GM12878 (cell line): Measurements from ENCODE around the gene MYO10. TPM values are rescaled to one million over a fixed set of nuclear protein-coding genes. Genes with fewer than 3 reads are reported as not detected.

Experiments used
- ATAC-seq: fragments of 200-7000 bp; cut with Tn5 transposase; 3 replicates; pipeline ENCODE4 v1.9.1; 2020; ENCODE audit warnings: mild to moderate bottlenecking, moderate library complexity
- BruUV-seq: library from RNA; stranded (reverse); fragments of 400-500 nt; replicated peaks from 2 replicates; lab custom pipeline; 2021; lab: Mats Ljungman, UMichigan
- CTCF ChIA-PET: fragments of 300-600 bp; sonication (Branson Sonifier 250); formaldehyde crosslinking; extraction: SDS; loops from one replicate; lab custom pipeline; 2021; ENCODE audit warnings: inconsistent platforms; lab: Yijun Ruan, JAX
- POLR2A ChIA-PET: fragments of 350-600 bp; formaldehyde crosslinking; extraction: SDS; loops from one replicate; lab custom pipeline; 2021; ENCODE audit warnings: inconsistent platforms; lab: Charles Lee
- RAD21 ChIA-PET: fragments of 300-600 bp; sonication (Branson Sonifier 250); formaldehyde crosslinking; loops from one replicate; lab custom pipeline; 2023; ENCODE audit warnings: antibody characterized with exemption; ENCODE audit not compliant: unreplicated experiment; lab: Charles Lee
- SMC1A ChIA-PET: fragments of 300-600 bp; sonication (Branson Sonifier 250); formaldehyde crosslinking; loops from one replicate; lab custom pipeline; 2023; ENCODE audit not compliant: unreplicated experiment, uncharacterized antibody; lab: Charles Lee
- DNase-seq: peaks from one replicate; pipeline ENCODE4 v3.0.0-alpha.2; 2011; ENCODE audit warnings: low read depth, low spot score
- FAIRE-seq: peaks from 3 replicates; lab custom pipeline; 2011; peaks lifted over from hg19 to GRCh38; lab: Jason Lieb, UNC
- H2AFZ ChIP-seq: 2 replicates; pipeline ENCODE4 v1.6.0; 2011; ENCODE audit warnings: low read depth, low read length, control low read depth; ENCODE audit not compliant: control insufficient read depth
- H3K27ac ChIP-seq: 2 replicates; pipeline ENCODE4 v1.5.1; 2011; ENCODE audit warnings: control low read depth; ENCODE audit not compliant: control insufficient read depth, insufficient read depth
- H3K27me3 ChIP-seq, 2 experiments: replicated peaks in 1 of 2; 2 replicates each; pipeline versions ENCODE4 v1.6.0 to v1.6.1; 2011; ENCODE audit warnings: low read length in 1 of 2; ENCODE audit not compliant: control insufficient read depth in 2 of 2, insufficient read depth in 2 of 2
- H3K36me3 ChIP-seq, 2 experiments: 2 replicates each; pipeline ENCODE4 v1.5.1; 2011; ENCODE audit warnings: low read length in 1 of 2; ENCODE audit not compliant: control insufficient read depth in 2 of 2, insufficient read depth in 2 of 2
- H3K4me1 ChIP-seq: 2 replicates; pipeline ENCODE4 v1.6.1; 2011; ENCODE audit warnings: mild to moderate bottlenecking, low read length, moderate library complexity, mixed read lengths; ENCODE audit not compliant: control insufficient read depth, insufficient read depth
- H3K4me2 ChIP-seq: 2 replicates; pipeline ENCODE4 v1.6.0; 2011; ENCODE audit warnings: control low read depth; ENCODE audit not compliant: control insufficient read depth, insufficient read depth
- H3K4me3 ChIP-seq: fragments of 200-600 bp; sonication (generic); 2 replicates; pipeline ENCODE4 v1.5.1; 2016
- H3K79me2 ChIP-seq: 2 replicates; pipeline ENCODE4 v1.6.0; 2011; ENCODE audit warnings: low read length; ENCODE audit not compliant: control insufficient read depth, insufficient read depth
- H3K9ac ChIP-seq: 2 replicates; pipeline ENCODE4 v1.8.0; 2011; ENCODE audit warnings: low read length, control low read depth, mixed read lengths; ENCODE audit not compliant: control insufficient read depth, insufficient read depth
- H3K9me3 ChIP-seq: replicated peaks from 3 replicates; pipeline ENCODE4 v1.5.1; 2011; ENCODE audit warnings: mild to moderate bottlenecking, low read length; ENCODE audit not compliant: control insufficient read depth, insufficient read depth
- H4K20me1 ChIP-seq: 2 replicates; pipeline ENCODE4 v1.6.0; 2011; ENCODE audit not compliant: control insufficient read depth, insufficient read depth
- CTCF ChIP-seq, 3 experiments: IDR thresholded peaks in 2 of 3; conservative IDR thresholded peaks in 1 of 3; 2 replicates each; pipeline ENCODE4 v1.5.1; 2011; ENCODE audit warnings: low read depth in 3 of 3, low read length in 3 of 3, mild to moderate bottlenecking in 3 of 3, control low read depth in 2 of 3, moderate library complexity in 2 of 3, inconsistent platforms in 1 of 3, mixed read lengths in 1 of 3; ENCODE audit not compliant: control insufficient read depth in 2 of 3, insufficient read depth in 1 of 3; ENCODE audit errors: extremely low read depth in 1 of 3
- CUX1 ChIP-seq: IDR thresholded peaks from 2 replicates; pipeline ENCODE4 v1.6.1; 2012; ENCODE audit warnings: improper control_type of control experiment, low read depth, low read length; ENCODE audit not compliant: insufficient replicate concordance
- E4F1 ChIP-seq: fragments of 450-650 bp; IDR thresholded peaks from 2 replicates; pipeline ENCODE4 v1.6.1; 2018; ENCODE audit warnings: borderline replicate concordance, mild to moderate bottlenecking; ENCODE audit not compliant: partially characterized antibody
- IRF4 ChIP-seq: IDR thresholded peaks from 2 replicates; pipeline ENCODE4 v1.6.1; 2011; ENCODE audit warnings: low read depth, low read length
- KAT2A ChIP-seq: conservative IDR thresholded peaks from 2 replicates; pipeline ENCODE4 v1.6.1; 2011; ENCODE audit warnings: low read depth, low read length; ENCODE audit not compliant: control insufficient read depth
- LARP7 ChIP-seq: fragments of 450-650 bp; IDR thresholded peaks from 2 replicates; pipeline ENCODE4 v1.6.1; 2017; ENCODE audit warnings: mild to moderate bottlenecking
- MYC ChIP-seq: IDR thresholded peaks from 2 replicates; pipeline ENCODE4 v1.6.1; 2011; ENCODE audit warnings: mild to moderate bottlenecking, low read length, moderate library complexity, inconsistent platforms; ENCODE audit not compliant: insufficient read depth, insufficient replicate concordance, insufficient read length, severe bottlenecking
- NR2C2 ChIP-seq: IDR thresholded peaks from 2 replicates; pipeline ENCODE4 v1.6.1; 2011; ENCODE audit warnings: borderline replicate concordance, low read depth; ENCODE audit not compliant: control insufficient read depth, insufficient read length
- POLR2A ChIP-seq: IDR thresholded peaks from 2 replicates; pipeline ENCODE4 v1.6.1; 2011; ENCODE audit warnings: low read depth, mild to moderate bottlenecking, low read length
- YY1 ChIP-seq: IDR thresholded peaks from 2 replicates; pipeline ENCODE4 v1.6.1; 2011; ENCODE audit warnings: low read depth, mild to moderate bottlenecking, low read length
- WGBS: methylation state at CpG from one replicate; pipeline ENCODE4 v1.1.6; 2016; ENCODE audit warnings: low lambda C conversion rate; ENCODE audit not compliant: insufficient replicate concordance, insufficient coverage; ENCODE audit errors: missing lambda C conversion rate; 5-methylcytosine and 5-hydroxymethylcytosine counted together
- in situ Hi-C: fragments of 300-500 bp; cut with MboI; formaldehyde crosslinking; loops from 9 replicates; pipeline ENCODE4 v1.14.3; 2018; ENCODE audit warnings: mixed read lengths
- intact Hi-C: fragments of 100-400 bp; cut with micrococcal nuclease; formaldehyde crosslinking; loops from one replicate; pipeline ENCODE4 v1.14.2; 2022; ENCODE audit not compliant: unreplicated experiment
- polyA plus RNA-seq, 11 experiments: library from polyadenylated mRNA; depleted of rRNA in 4 of 11; unstranded in 6 of 11; stranded (reverse) in 5 of 11; fragments of >200 nt; fragmentation: Nextera tagmentation in 4 of 11; fragmentation: Illumina TruSeq in 1 of 11; extraction: Ambion mirVana in 4 of 11; extraction: Trizol in 1 of 11; gene quantifications; 1 replicate in 1 of 11; 2 replicates in 10 of 11; pipeline versions ENCODE4 v1.2.1 to v1.2.3, GENCODE V29; 2011 to 2016; ENCODE audit warnings: inconsistent platforms in 2 of 11, missing spikeins in 2 of 11, low read depth in 1 of 11
- total RNA-seq, 4 experiments: library from RNA; depleted of rRNA in 3 of 4; stranded (reverse); fragments of >200 nt in 3 of 4; fragmentation: Illumina TruSeq in 1 of 4; extraction: Trizol in 1 of 4; gene quantifications; 2 replicates each; pipeline versions ENCODE4 v1.2.1 to v1.2.3, GENCODE V29; 2013 to 2021

MYO10 gene
- total and polyA plus RNA-seq, 10 of the 15 experiments (the other 5 are each of a cell fraction or from before 2014, with no cell fraction given) = 0.02 to 0.77 (median 0.17) TPM

- no peak overlapping the region for H3K4me2 ChIP-seq
- FAIRE-seq (no peak), DNase-seq (no peak), ATAC-seq (no peak)
- no peaks in the 10 kb centered on the region for H3K4me1 ChIP-seq
- no peaks in the 10 kb centered on the region for H4K20me1 ChIP-seq
- H3K27me3 ChIP-seq = no peaks in the 10 kb centered on the region
- TF ChIP-seq POLR2A (no peak), CTCF (IDR thresholded peaks at IDR 0.05 in 2 of 3, conservative IDR thresholded peaks at IDR 0.05 in 1 of 3; ENCODE audit: control insufficient read depth in 2 of 3, extremely low read depth in 1 of 3, insufficient read depth in 1 of 3, low read depth in 3 of 3, low read length in 3 of 3) (no peak), YY1 (no peak), IRF4 (no peak), E4F1 (no peak), MYC (no peak), KAT2A (no peak), LARP7 (no peak), CUX1 (no peak), NR2C2 (no peak)
- no TSS peak for BruUV-seq
- H3K4me3 ChIP-seq = no peak overlapping the region
- WGBS = 53% methylated on average over 5 of the region's 5 CpGs
- SMC1A ChIA-PET = no interaction called here
- H3K36me3 ChIP-seq = no peaks in the 10 kb centered on the region
- intact Hi-C loops (no loop called here), in situ Hi-C loops (no loop called here)
- CTCF ChIA-PET = no interaction called here
- H3K79me2 ChIP-seq = no peaks in the 10 kb centered on the region
- no peak overlapping the region for H3K9ac ChIP-seq
- H3K9me3 ChIP-seq = no peaks in the 10 kb centered on the region
- RAD21 ChIA-PET = interaction anchor here (0.6 kb wide), 1 partner anchor 176 kb away, joined by 3 read pairs; no protein-coding TSS in a partner anchor
- no peak overlapping the region for H3K27ac ChIP-seq
- POLR2A ChIA-PET = no interaction called here
- no peak overlapping the region for H2AFZ ChIP-seq
Measured at GRCh38 chr5:16664368-16664767, 271.7 kb downstream of the MYO10 start.
